Effector memory CD8-positive, alpha-beta T cell (primary cell): Measurements from ENCODE around the gene ADGRL3.

Experiments used
- ATAC-seq: fragments of 150-1000 bp; cut with Tn5 transposase; replicated peaks from 2 replicates; pipeline ENCODE4 v1.10.0; 2021; ENCODE audit warnings: mild to moderate bottlenecking, moderate library complexity
- DNase-seq, 3 experiments: peaks; one replicate each; pipeline ENCODE4 v3.0.0; 2021
- H3K27ac Mint-ChIP-seq, 2 donors: one replicate each; pipeline ENCODE4 v1.8.0; 2022; ENCODE audit warnings: mild to moderate bottlenecking in 2 of 2, mixed read lengths in 2 of 2, moderate library complexity in 2 of 2
- H3K27me3 Mint-ChIP-seq, 2 donors: one replicate each; pipeline ENCODE4 v1.8.0; 2022; ENCODE audit warnings: mixed read lengths in 2 of 2
- H3K36me3 Mint-ChIP-seq: one replicate; pipeline ENCODE4 v1.8.0; 2022; ENCODE audit warnings: mild to moderate bottlenecking, moderate library complexity, mixed read lengths; ENCODE audit not compliant: insufficient read depth
- H3K4me1 Mint-ChIP-seq, 2 donors: one replicate each; pipeline ENCODE4 v1.8.0; 2022; ENCODE audit warnings: low read depth in 2 of 2, mixed read lengths in 2 of 2
- H3K4me3 Mint-ChIP-seq, 2 donors: one replicate each; pipeline ENCODE4 v1.8.0; 2022; ENCODE audit warnings: mild to moderate bottlenecking in 2 of 2, mixed read lengths in 2 of 2, moderate library complexity in 2 of 2
- H3K9me3 Mint-ChIP-seq, 2 donors: one replicate each; pipeline ENCODE4 v1.8.0; 2022; ENCODE audit warnings: mixed read lengths in 2 of 2

ADGRL3 gene

GRCh38 chr4:61214680-61215079 is 14.6 kb downstream of the ADGRL3 start:
- Mint-ChIP-seq H3K9me3 (peaks cover 0 to 9% of the 10 kb centered on the region in 2 donors), H3K4me3 (no peak overlapping the region), H3K36me3 (no peaks in the 10 kb centered on the region), H3K27ac (no peak overlapping the region), H3K27me3 (no peaks in the 10 kb centered on the region), H3K4me1 (no peaks in the 10 kb centered on the region)
- ATAC-seq (no peak), DNase-seq (no peak)

DNA sequence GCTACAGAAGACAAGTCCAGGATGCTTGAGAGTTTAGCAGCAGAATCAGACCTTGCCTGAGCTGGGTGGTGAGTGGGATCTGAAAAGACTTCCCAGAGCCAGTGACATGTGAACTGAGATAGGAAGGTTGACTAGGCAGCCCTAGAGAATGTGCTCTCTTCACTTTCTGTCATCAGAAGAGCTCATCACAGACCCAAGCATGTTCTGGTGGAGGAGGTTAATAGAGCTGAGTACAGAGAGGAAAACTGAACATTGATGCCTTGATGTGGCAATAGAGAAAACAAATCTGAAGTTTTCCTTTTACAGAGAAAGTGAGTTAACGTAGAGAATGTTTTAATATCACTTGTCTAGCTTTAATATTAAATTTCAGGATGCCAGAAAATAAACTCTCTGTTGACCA is 17.1 kb downstream of the ADGRL3 start:
- peaks cover 0 to 9% of the 10 kb centered on the region in 2 donors for H3K9me3 Mint-ChIP-seq
- H3K27ac Mint-ChIP-seq, result no peak overlapping the region
- no peak for ATAC-seq
- H3K36me3 Mint-ChIP-seq, result no peaks in the 10 kb centered on the region
- H3K4me3 Mint-ChIP-seq, result no peak overlapping the region
- DNase-seq, result no peak
- no peaks in the 10 kb centered on the region for H3K27me3 Mint-ChIP-seq
- H3K4me1 Mint-ChIP-seq, result no peaks in the 10 kb centered on the region

DNA sequence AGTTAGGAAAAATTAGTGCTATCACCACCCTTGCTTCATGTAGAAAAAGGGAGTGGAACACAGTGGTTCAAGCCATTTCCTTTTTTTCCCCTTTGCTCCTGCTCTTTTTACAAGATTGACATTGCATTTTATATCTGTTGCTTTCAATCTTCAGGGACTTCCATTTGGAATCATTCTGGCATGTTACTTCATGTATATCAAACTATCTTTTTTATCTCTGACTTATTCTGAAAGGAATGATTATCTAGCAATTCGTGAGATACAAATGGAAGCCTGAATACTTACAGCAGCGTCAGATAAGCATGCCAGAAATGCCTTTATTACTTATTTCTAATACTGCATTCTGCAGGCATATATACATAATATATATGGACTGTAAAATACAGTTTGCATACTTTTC is 20.4 kb downstream of the ADGRL3 start:
- H3K27ac Mint-ChIP-seq, result no peak overlapping the region
- H3K27me3 Mint-ChIP-seq, result no peaks in the 10 kb centered on the region
- ATAC-seq (no peak), DNase-seq (no peak)
- H3K4me1 Mint-ChIP-seq, result no peaks in the 10 kb centered on the region
- peaks cover 0 to 9% of the 10 kb centered on the region in 2 donors for H3K9me3 Mint-ChIP-seq
- no peak overlapping the region for H3K4me3 Mint-ChIP-seq
- no peaks in the 10 kb centered on the region for H3K36me3 Mint-ChIP-seq

DNA sequence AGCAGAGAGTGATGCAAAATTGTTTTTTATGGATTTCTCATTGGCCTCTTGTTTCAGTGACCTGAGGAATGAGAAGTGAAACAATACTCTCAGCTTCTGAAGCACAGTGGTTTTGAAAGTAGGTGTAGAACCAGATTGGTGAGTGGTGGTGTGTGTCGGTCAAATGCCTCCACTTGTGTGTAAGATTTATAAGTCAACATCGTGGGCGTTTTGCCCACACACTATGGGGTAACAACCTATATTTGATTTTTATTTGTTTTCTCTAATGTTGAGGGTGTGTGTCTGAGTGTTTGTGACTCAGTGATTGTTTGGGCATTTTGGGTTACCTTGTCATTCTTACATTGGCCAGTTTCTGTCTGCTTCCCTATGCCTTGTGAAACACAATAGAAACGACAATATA is 23.3 kb downstream of the ADGRL3 start:
- Mint-ChIP-seq H3K9me3 (peaks cover 0 to 7% of the 10 kb centered on the region in 2 donors), H3K27ac (no peak overlapping the region), H3K36me3 (no peaks in the 10 kb centered on the region), H3K4me3 (no peak overlapping the region), H3K27me3 (no peaks in the 10 kb centered on the region), H3K4me1 (no peaks in the 10 kb centered on the region)
- ATAC-seq, result no peak
- DNase-seq, result no peak

- peaks cover 0 to 6% of the 10 kb centered on the region in 2 donors for H3K9me3 Mint-ChIP-seq
- DNase-seq, result no peak
Measured at GRCh38 chr4:61224573-61224972, 24.4 kb downstream of the ADGRL3 start.

GRCh38 chr4:61225656-61226055 is 25.5 kb downstream of the ADGRL3 start:
- DNase-seq, result no peak
- Mint-ChIP-seq H3K4me1 (no peaks in the 10 kb centered on the region), H3K27me3 (no peaks in the 10 kb centered on the region), H3K27ac (no peak overlapping the region), H3K4me3 (no peak overlapping the region), H3K9me3 (peaks cover 0 to 4% of the 10 kb centered on the region in 2 donors), H3K36me3 (no peaks in the 10 kb centered on the region)
- ATAC-seq, result no peak

More at GRCh38 chr4:61224573-61224972, 24.4 kb downstream of the ADGRL3 start:
- Mint-ChIP-seq H3K36me3 (no peaks in the 10 kb centered on the region), H3K27me3 (no peaks in the 10 kb centered on the region), H3K4me1 (no peaks in the 10 kb centered on the region), H3K27ac (no peak overlapping the region), H3K4me3 (no peak overlapping the region)
- ATAC-seq, result no peak

DNA sequence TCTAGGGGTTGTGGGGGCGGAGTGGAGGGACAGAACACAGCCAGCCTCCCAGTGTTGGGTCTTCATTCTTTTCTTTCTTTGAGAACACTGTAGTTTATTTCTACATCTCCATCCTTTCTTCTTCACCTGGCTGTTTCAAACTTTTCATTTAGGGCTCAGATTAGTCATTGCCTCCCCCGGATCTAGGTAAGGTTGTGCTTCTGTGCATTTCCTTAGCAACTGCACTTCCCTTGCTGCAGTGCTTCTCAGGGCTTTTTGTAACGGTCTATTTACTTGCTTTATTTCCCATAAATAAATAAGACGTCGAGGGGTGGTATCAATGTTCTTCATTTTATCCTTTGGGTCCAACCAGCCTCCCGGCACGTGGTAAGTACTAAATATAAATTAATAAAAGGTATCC is 31.3 kb downstream of the ADGRL3 start:
- Mint-ChIP-seq H3K27ac (no peak overlapping the region), H3K4me3 (no peak overlapping the region), H3K4me1 (no peaks in the 10 kb centered on the region), H3K27me3 (no peaks in the 10 kb centered on the region), H3K36me3 (no peaks in the 10 kb centered on the region), H3K9me3 (peaks cover 13 to 25% of the 10 kb centered on the region in 2 donors)
- ATAC-seq, result no peak
- DNase-seq, result no peak

GRCh38 chr4:61239250-61239649 is 39.1 kb downstream of the ADGRL3 start:
- Mint-ChIP-seq H3K9me3 (peaks cover 3 to 13% of the 10 kb centered on the region in 2 donors), H3K4me1 (no peaks in the 10 kb centered on the region), H3K27ac (no peak overlapping the region), H3K4me3 (no peak overlapping the region), H3K36me3 (no peaks in the 10 kb centered on the region), H3K27me3 (no peaks in the 10 kb centered on the region)
- ATAC-seq (no peak), DNase-seq (no peak)

DNA sequence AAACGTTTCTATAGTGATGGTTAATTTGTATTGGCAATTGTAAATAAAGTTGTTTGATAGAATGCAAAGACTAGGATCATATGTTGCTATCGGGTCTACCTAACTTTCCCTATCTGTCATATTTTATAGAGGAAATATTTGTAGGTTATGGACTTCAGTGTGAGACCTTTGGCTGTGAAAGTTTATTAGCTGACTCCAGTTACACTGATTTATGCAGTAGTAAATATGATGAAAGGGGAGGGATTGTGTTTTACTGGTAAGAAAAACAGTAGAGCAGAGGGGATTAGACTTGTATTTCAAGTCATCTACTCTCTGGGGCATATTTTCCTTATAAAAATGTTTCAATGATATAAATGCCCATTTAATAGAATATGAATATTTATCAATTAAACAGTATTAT is 43.8 kb downstream of the ADGRL3 start:
- ATAC-seq (no peak), DNase-seq (no peak)
- H3K27me3 Mint-ChIP-seq, result no peaks in the 10 kb centered on the region
- no peaks in the 10 kb centered on the region for H3K36me3 Mint-ChIP-seq
- peaks cover 7 to 10% of the 10 kb centered on the region in 2 donors for H3K9me3 Mint-ChIP-seq
- no peak overlapping the region for H3K4me3 Mint-ChIP-seq
- H3K27ac Mint-ChIP-seq, result no peak overlapping the region
- H3K4me1 Mint-ChIP-seq, result no peaks in the 10 kb centered on the region

DNA sequence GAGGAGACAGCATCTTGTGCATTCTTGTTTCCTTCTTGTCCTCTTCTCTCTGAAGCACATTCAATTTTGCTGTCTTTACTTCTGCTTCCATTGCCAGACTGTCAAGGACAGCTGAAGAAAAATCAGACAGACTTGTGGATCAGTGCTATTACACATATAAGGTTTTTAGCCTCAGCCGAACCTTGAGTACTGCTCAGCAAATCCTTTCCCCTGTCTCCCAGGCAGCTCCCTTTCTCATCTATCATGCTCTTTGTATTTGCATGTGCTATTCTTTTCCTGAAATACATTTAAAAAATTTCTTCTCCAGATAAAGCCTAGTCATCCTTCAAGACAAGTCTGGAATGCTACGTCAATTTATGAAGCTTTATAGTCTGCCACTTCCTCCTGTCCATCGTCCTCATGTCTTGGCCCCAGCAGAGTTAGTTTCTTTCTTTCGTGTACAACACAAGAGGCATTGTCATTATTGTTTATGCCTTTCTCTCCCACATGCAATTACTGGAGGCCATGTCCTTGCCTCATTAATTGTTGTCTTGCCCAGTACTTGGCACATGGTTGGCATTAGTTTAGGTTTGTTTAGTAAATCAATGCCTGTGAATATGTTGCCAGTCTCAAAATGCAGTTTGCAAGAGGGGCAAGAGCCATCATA is 45.1 kb downstream of the ADGRL3 start:
- no peak for ATAC-seq
- DNase-seq, result no peak
- no peak overlapping the region for H3K4me3 Mint-ChIP-seq
- no peaks in the 10 kb centered on the region for H3K27me3 Mint-ChIP-seq
- peaks cover 7 to 13% of the 10 kb centered on the region in 2 donors for H3K9me3 Mint-ChIP-seq
- H3K4me1 Mint-ChIP-seq, result no peaks in the 10 kb centered on the region
- no peaks in the 10 kb centered on the region for H3K36me3 Mint-ChIP-seq
- H3K27ac Mint-ChIP-seq, result no peak overlapping the region

DNA sequence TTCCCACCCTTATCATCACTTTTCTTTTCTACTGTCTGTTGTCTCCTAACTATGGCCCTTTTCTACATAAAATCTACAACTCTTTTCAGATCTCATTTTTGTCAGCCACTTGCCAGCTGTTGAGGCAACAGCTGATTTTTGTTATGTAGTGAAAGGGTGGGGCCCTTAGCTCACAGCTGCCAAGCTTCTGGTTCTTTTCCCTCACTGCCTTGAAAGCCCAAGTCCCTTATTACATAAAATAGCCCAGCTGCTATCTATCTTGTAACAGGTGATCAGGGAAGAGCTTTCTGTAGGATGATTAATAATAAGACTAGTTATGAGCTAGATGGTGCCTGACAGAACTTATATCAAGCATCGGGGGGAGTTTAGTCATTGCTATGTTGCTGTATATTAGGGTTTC is 45.9 kb downstream of the ADGRL3 start:
- H3K4me3 Mint-ChIP-seq, result no peak overlapping the region
- ATAC-seq, result no peak
- DNase-seq, result no peak
- H3K4me1 Mint-ChIP-seq, result no peaks in the 10 kb centered on the region
- H3K36me3 Mint-ChIP-seq, result no peaks in the 10 kb centered on the region
- H3K9me3 Mint-ChIP-seq, result peaks cover 7 to 13% of the 10 kb centered on the region in 2 donors
- no peak overlapping the region for H3K27ac Mint-ChIP-seq
- H3K27me3 Mint-ChIP-seq, result no peaks in the 10 kb centered on the region

GRCh38 chr4:61248705-61249104 is 48.6 kb downstream of the ADGRL3 start:
- DNase-seq (no peak), ATAC-seq (no peak)
- no peaks in the 10 kb centered on the region for H3K4me1 Mint-ChIP-seq
- H3K36me3 Mint-ChIP-seq, result no peaks in the 10 kb centered on the region
- no peaks in the 10 kb centered on the region for H3K27me3 Mint-ChIP-seq
- H3K9me3 Mint-ChIP-seq, result peaks cover 0 to 13% of the 10 kb centered on the region in 2 donors
- no peak overlapping the region for H3K4me3 Mint-ChIP-seq
- no peak overlapping the region for H3K27ac Mint-ChIP-seq

DNA sequence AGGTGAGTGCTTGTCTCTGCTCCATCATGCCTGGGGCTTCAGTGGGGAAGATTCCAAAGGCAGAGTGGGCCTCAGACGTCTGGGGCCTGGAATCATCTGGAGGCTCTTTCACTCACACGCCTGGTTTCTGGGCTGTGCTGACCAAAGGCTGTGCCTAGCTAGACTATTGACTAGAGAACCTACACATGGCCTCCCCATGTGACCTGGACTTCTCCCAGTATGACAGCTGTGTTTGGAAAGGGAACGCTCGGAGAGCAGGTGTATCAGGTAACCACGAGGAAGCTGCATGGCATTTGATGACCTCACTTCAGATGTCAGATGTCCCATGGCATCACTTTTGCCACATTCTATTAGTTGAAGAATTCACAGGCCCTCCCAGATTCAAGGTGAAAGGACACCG is 51.0 kb downstream of the ADGRL3 start:
- no peaks in the 10 kb centered on the region for H3K36me3 Mint-ChIP-seq
- H3K4me3 Mint-ChIP-seq, result no peak overlapping the region
- peaks cover 3 to 6% of the 10 kb centered on the region in 2 donors for H3K9me3 Mint-ChIP-seq
- DNase-seq (no peak), ATAC-seq (no peak)
- no peaks in the 10 kb centered on the region for H3K27me3 Mint-ChIP-seq
- H3K4me1 Mint-ChIP-seq, result no peaks in the 10 kb centered on the region
- H3K27ac Mint-ChIP-seq, result no peak overlapping the region

DNA sequence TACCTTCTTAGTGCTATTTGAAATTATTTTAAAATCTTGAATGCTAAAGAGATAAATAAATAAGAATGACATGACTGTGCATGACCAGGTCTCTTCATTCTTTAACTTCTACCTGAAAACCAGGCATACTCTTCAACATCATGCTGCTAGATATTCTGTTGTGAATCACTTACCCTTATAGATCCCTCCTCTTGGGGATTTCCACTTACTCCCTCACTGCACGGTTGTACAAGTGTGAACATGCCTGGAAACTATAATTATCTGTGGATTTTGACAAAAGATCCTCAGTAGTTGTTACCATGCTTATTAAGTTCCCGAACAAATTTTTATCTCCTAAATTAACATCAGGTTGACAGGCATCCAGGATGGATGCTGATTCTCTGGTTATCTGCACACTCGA is 54.3 kb downstream of the ADGRL3 start:
- no peak for ATAC-seq
- H3K27ac Mint-ChIP-seq, result no peak overlapping the region

GRCh38 chr4:61273233-61273632 is 73.1 kb downstream of the ADGRL3 start:
- Mint-ChIP-seq H3K27me3 (no peaks in the 10 kb centered on the region), H3K36me3 (no peaks in the 10 kb centered on the region), H3K27ac (no peak overlapping the region), H3K4me3 (no peak overlapping the region), H3K4me1 (no peaks in the 10 kb centered on the region), H3K9me3 (peaks cover 2 to 6% of the 10 kb centered on the region in 2 donors)
- no peak for ATAC-seq
- no peak for DNase-seq

More for the DNA sequence above, 54.3 kb downstream of the ADGRL3 start:
- no peaks in the 10 kb centered on the region for H3K4me1 Mint-ChIP-seq
- no peaks in the 10 kb centered on the region for H3K36me3 Mint-ChIP-seq
- H3K4me3 Mint-ChIP-seq, result no peak overlapping the region
- no peak for DNase-seq
- no peaks in the 10 kb centered on the region for H3K27me3 Mint-ChIP-seq
- H3K9me3 Mint-ChIP-seq, result peaks cover 7 to 19% of the 10 kb centered on the region in 2 donors
